Aorta (tissue), 5 donors: ENCODE data around the gene KLHL2. TPM values are rescaled to one million over a fixed set of nuclear protein-coding genes. Genes with fewer than 3 reads are reported as not detected.
"Not testable (repeated sequence)": the region's sequence is repeated elsewhere in the genome, so short reads cannot be mapped to it uniquely, and the experiment has no call there.

ENCODE experiments used
- ATAC-seq: fragments of 200-7000 bp; cut with Tn5 transposase; one replicate; pipeline ENCODE4 v1.9.1; 2022; ENCODE audit warnings: moderate library complexity; ENCODE audit not compliant: low FRiP score
- DNase-seq, 2 donors: peaks; one replicate each; pipeline ENCODE4 v3.0.0-alpha.2; 2020
- H3K27ac ChIP-seq, 2 donors: one replicate each; pipeline ENCODE4 v1.5.1; 2013; ENCODE audit warnings: low read length in 2 of 2, mild to moderate bottlenecking in 2 of 2, moderate library complexity in 2 of 2, control low read depth in 1 of 2, inconsistent platforms in 1 of 2, low read depth in 1 of 2
- H3K27me3 ChIP-seq, 2 donors: one replicate each; pipeline ENCODE4 v1.6.1; 2013; ENCODE audit warnings: control low read depth in 1 of 2, low read length in 1 of 2, mild to moderate bottlenecking in 1 of 2, moderate library complexity in 1 of 2; ENCODE audit not compliant: insufficient read depth in 2 of 2, control insufficient read depth in 1 of 2
- H3K36me3 ChIP-seq, 2 donors: one replicate each; pipeline ENCODE4 v1.6.1; 2013; ENCODE audit warnings: control low read depth in 1 of 2, low read length in 1 of 2, mild to moderate bottlenecking in 1 of 2; ENCODE audit not compliant: insufficient read depth in 2 of 2, control insufficient read depth in 1 of 2
- H3K4me1 ChIP-seq, 2 donors: one replicate each; pipeline ENCODE4 v1.6.1; 2013; ENCODE audit warnings: low read length in 2 of 2, control low read depth in 1 of 2, mild to moderate bottlenecking in 1 of 2, moderate library complexity in 1 of 2; ENCODE audit not compliant: insufficient read depth in 2 of 2, control insufficient read depth in 1 of 2
- H3K4me3 ChIP-seq, 2 donors: one replicate each; pipeline ENCODE4 v1.5.1; 2013; ENCODE audit warnings: low read length in 2 of 2, control low read depth in 1 of 2, mild to moderate bottlenecking in 1 of 2
- H3K9me3 ChIP-seq: one replicate; pipeline ENCODE4 v1.6.1; 2013; ENCODE audit warnings: mild to moderate bottlenecking, low read length; ENCODE audit not compliant: control insufficient read depth
- WGBS, 2 donors: extraction: QIAGEN DNeasy Blood & Tissue Kit; methylation state at CpG; one replicate each; pipeline ENCODE4 v1.1.7; 2013; 5-methylcytosine and 5-hydroxymethylcytosine counted together
- intact Hi-C, 2 donors: fragments of 100-400 bp; cut with DNase I; formaldehyde crosslinking; loops; one replicate each; pipeline versions ENCODE4 v1.14.2 to v1.15.0; 2022
- polyA plus RNA-seq, 2 donors: library from polyadenylated mRNA; stranded (reverse); fragments of 200-250 nt; gene quantifications; one replicate each; pipeline ENCODE4 v1.2.3, GENCODE V29; 2013
- total RNA-seq, 2 donors: library from RNA; stranded (reverse); fragmentation: NEBNext Ultra II Directional; extraction: Animal tissue kit (Norgen Biotek cat#: 25700); gene quantifications; one replicate each; pipeline ENCODE4 v1.2.1, GENCODE V29; 2021
- donor health status: healthy with polysubstance abuse.
- donor health status: Bipolar disorder and iron deficiency.
- donor health status: DM: no; HTN: no; CAD: no.
- donor health status: DM: no; HTN: no; CAD: no.
- donor health status: DM: yes; HTN: yes; CAD: no.

Gene KLHL2
- total and polyA plus RNA-seq, 4 donors, result 15.1 to 40.3 (median 29.0) TPM

DNA sequence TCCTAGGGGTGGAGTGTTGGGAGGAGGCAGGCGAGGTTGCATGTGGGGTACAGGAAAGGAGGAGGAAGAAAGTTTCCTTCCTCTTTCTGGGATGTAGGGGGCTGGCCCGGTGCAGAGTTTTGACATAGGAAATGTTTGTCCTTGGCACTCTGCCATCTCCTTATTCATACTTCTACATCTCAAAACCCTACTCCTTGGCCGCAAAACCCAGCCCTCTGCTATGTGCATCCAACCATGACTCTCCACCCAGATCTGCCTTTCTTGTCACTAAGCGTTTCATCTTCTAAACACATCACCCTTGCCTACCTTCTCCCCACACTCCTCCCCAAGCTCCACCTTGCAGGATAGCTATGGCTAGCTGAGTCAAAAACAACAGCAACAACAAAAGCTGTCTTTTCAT, 48.1 kb downstream of the KLHL2 start:
- H3K27ac ChIP-seq, H3K4me1 ChIP-seq, H3K27me3 ChIP-seq, ATAC-seq, H3K36me3 ChIP-seq, intact Hi-C loops, H3K9me3 ChIP-seq, H3K4me3 ChIP-seq: not testable (repeated sequence)
- 43 to 56% methylated on average over 4 of the region's 4 CpGs for WGBS, 2 donors
- DNase-seq, result peak in 1 of 2 donors; percentile 49

- H3K36me3 ChIP-seq, ATAC-seq, intact Hi-C loops, H3K4me3 ChIP-seq, H3K27me3 ChIP-seq, H3K9me3 ChIP-seq, DNase-seq, H3K4me1 ChIP-seq, H3K27ac ChIP-seq: not testable (repeated sequence)
- 69 to 79% methylated on average over 7 of the region's 7 CpGs for WGBS, 2 donors
Observed at GRCh38 chr4:165256074-165256659, 48.8 kb downstream of the KLHL2 start.

DNA sequence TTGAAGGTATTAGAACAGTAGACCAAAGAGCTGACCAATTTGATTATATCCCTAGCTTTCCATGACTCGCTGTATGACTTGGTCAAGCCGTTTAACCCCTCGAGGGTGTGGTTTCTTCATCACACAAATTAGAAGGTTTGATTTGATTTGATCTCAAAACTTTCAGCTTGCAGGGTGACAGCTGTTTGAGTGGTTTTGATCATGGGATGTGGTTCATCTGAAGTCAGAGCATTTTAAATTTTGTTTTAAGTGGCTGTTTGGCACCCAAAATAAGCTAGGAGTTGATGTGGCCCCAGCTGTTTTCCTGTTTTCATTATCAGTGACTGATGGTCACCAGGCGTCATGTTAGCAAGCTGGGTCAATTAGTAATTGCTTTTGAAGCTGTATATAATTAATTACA, 52.4 kb downstream of the KLHL2 start:
- intact Hi-C loops, DNase-seq, H3K27ac ChIP-seq, H3K4me1 ChIP-seq, H3K9me3 ChIP-seq, H3K27me3 ChIP-seq, ATAC-seq, H3K4me3 ChIP-seq, H3K36me3 ChIP-seq: not testable (repeated sequence)
- WGBS, 2 donors, result 88 to 94% methylated on average over 4 of the region's 4 CpGs

DNA sequence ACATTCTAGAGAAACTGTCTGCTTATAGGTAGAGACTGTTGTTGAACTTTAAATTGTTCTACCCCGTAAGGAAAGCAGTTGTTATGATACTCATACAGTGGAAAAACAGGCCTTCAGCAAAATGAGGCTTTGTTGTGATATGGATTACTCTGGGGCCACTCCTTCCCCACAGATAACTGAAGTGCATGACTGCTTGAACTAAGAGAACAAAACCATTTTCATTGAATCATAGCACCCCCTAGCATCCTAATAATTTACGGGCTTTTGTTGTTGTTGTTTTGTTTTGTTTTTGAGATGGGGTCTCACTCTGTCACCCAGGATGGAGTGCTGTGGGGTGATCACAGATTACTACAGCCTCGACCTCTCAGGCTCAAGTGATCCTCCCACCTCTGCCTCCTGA, 54.9 kb downstream of the KLHL2 start:
- ATAC-seq, intact Hi-C loops, H3K36me3 ChIP-seq, H3K27me3 ChIP-seq, DNase-seq, H3K4me1 ChIP-seq, H3K9me3 ChIP-seq, H3K4me3 ChIP-seq, H3K27ac ChIP-seq: not testable (repeated sequence)
- 84 to 91% methylated on average over 3 of the region's 3 CpGs for WGBS, 2 donors

DNA sequence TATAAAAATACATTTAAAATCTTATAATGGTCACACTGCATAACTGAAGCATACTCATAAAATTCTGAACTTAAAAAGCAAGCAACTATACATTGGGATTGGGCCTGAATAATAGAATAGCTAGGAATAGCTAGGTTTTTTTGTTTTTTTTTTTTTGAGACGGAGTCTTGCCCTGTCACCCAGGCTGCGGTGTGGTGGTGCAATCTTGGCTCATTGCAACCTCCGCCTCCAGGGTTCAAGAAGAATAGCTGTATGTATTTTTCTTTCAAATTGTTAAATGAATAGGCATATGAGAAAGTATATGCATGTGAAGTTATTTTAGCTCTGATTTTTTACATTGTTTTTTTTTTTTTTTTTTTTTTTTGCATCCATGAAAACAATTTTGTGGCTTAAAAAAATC, 56.1 kb downstream of the KLHL2 start:
- ATAC-seq, intact Hi-C loops: not testable (repeated sequence)
- 95 to 98% methylated on average over 3 of the region's 3 CpGs for WGBS, 2 donors

GRCh38 chr4:165269931-165270330, 62.6 kb downstream of the KLHL2 start:
- H3K27ac ChIP-seq, intact Hi-C loops, H3K9me3 ChIP-seq, H3K4me1 ChIP-seq, H3K4me3 ChIP-seq, H3K36me3 ChIP-seq, DNase-seq, ATAC-seq, H3K27me3 ChIP-seq: not testable (repeated sequence)
- 87 to 94% methylated on average over 7 of the region's 7 CpGs for WGBS, 2 donors

More for the DNA sequence above, 56.1 kb downstream of the KLHL2 start:
- not testable (repeated sequence) for DNase-seq, H3K4me3 ChIP-seq, H3K27me3 ChIP-seq, H3K36me3 ChIP-seq, H3K9me3 ChIP-seq, H3K27ac ChIP-seq, H3K4me1 ChIP-seq

DNA sequence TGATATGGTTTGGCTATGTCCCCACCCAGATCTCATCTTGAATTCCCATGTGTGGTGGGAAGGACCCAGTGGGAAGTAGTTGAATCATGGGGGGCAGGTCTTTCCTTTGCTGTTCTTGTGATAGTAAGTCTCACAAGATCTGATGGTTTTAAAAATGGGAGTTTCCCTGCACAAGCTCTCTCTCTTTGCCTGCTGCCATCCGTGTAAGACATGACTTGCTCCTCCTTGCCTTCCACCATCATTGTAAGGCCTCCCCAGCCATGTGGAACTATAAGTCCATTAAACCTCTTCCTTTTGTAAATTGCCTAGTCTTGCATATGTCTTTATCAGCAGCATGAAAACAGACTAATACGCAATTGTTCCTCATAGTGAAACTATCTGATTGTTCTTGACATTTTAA, 66.1 kb downstream of the KLHL2 start:
- ATAC-seq, H3K4me3 ChIP-seq, H3K4me1 ChIP-seq, H3K36me3 ChIP-seq, DNase-seq, H3K27me3 ChIP-seq, H3K27ac ChIP-seq, H3K9me3 ChIP-seq, intact Hi-C loops: not testable (repeated sequence)
- WGBS, 2 donors, result 81 to 92% methylated on average over 2 of the region's 2 CpGs

- 96% methylated on average over 2 to 3 of the region's 3 CpGs for WGBS, 2 donors
- ATAC-seq, H3K4me3 ChIP-seq, H3K27ac ChIP-seq, H3K27me3 ChIP-seq, DNase-seq, H3K4me1 ChIP-seq, H3K36me3 ChIP-seq, intact Hi-C loops, H3K9me3 ChIP-seq: not testable (repeated sequence)
Observed at GRCh38 chr4:165275357-165275756, 68.0 kb downstream of the KLHL2 start.

GRCh38 chr4:165279531-165279930, 72.2 kb downstream of the KLHL2 start:
- WGBS, 2 donors, result 91 to 97% methylated on average over 20 of the region's 20 CpGs
- DNase-seq, H3K27ac ChIP-seq, H3K27me3 ChIP-seq, H3K4me1 ChIP-seq, H3K9me3 ChIP-seq, H3K36me3 ChIP-seq, H3K4me3 ChIP-seq, intact Hi-C loops, ATAC-seq: not testable (repeated sequence)
